Large intestine (tissue), 3 donors: ENCODE results near the gene SSBP3. TPM values are rescaled to one million over a fixed set of nuclear protein-coding genes. Genes with fewer than 3 reads are reported as not detected.

ENCODE experiments used
- DNase-seq, 2 donors: peaks; one replicate each; pipeline versions ENCODE4 v3.0.0 to v3.0.0-alpha.2; 2013
- H3K27ac ChIP-seq: one replicate; pipeline ENCODE4 v1.5.1; 2013; ENCODE audit warnings: low read length
- H3K27me3 ChIP-seq: 2 replicates; pipeline ENCODE4 v1.6.1; 2013; ENCODE audit warnings: low read length; ENCODE audit not compliant: control insufficient read depth, insufficient read depth
- H3K36me3 ChIP-seq: 2 replicates; pipeline ENCODE4 v1.6.1; 2013; ENCODE audit warnings: low read length; ENCODE audit not compliant: control insufficient read depth, insufficient read depth
- H3K4me1 ChIP-seq: one replicate; pipeline ENCODE4 v1.6.1; 2013; ENCODE audit warnings: low read length; ENCODE audit not compliant: control insufficient read depth, insufficient read depth
- H3K4me3 ChIP-seq: one replicate; pipeline ENCODE4 v1.5.1; 2013; ENCODE audit warnings: low read length
- H3K9me3 ChIP-seq: one replicate; pipeline ENCODE4 v1.6.1; 2013; ENCODE audit warnings: mild to moderate bottlenecking, low read depth, low read length, moderate library complexity; ENCODE audit not compliant: control insufficient read depth
- WGBS: methylation state at CpG from one replicate; pipeline ENCODE4 v1.1.5; 2013; ENCODE audit warnings: low lambda C conversion rate; ENCODE audit not compliant: insufficient coverage; 5-methylcytosine and 5-hydroxymethylcytosine counted together
- polyA plus RNA-seq: library from polyadenylated mRNA; unstranded; fragments of 120-200 nt; gene quantifications from one replicate; pipeline ENCODE4 v1.2.1, GENCODE V29; 2013

Gene SSBP3
- polyA plus RNA-seq, 1 donor, result 48.2 TPM

DNA sequence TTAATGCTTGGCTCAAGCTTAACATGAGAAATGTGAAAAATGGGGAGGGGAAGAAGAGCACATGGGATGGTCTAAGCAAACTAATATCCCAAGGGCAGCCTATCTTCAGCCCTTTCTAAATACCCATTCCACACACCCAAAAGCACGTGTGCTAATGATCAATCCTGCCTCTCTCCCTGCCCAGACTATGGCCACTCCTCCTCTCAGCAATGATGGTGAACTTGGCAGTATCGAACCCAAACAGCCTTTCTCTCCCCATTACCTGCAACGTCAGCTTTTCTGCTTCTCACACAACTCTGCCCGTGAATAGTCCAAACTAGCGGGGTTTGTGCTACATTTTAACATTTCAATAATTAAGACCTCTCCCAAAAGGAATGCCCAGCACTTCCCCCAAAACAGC lies 41.6 kb downstream of the SSBP3 start:
- H3K4me1 ChIP-seq, result peaks cover 12% of the 10 kb centered on the region

DNA sequence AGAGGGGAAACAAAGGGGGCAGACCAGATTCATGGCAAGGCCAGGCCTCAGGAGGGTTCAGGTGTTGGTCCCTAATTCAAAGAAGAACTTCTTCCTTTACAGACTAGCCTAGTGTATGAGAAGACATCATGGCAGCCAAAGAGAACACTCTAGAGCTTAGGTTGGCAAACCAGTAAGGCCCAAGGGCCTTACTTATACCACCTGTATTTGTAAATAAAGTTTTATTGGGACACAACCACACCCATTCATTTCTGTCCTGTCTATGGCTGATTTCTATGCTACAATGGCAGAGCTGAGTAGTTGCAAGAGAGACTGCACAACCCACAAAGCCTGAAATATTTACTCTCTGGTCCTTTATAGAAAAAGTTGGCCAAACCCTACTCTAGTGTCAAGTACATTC lies 42.3 kb downstream of the SSBP3 start:
- H3K9me3 ChIP-seq, result no peaks in the 10 kb centered on the region
- no peak for DNase-seq
- no peaks in the 10 kb centered on the region for H3K27me3 ChIP-seq
- no peak overlapping the region for H3K27ac ChIP-seq
- no peak overlapping the region for H3K4me3 ChIP-seq
- peaks cover 12% of the 10 kb centered on the region for H3K4me1 ChIP-seq
- H3K36me3 ChIP-seq, result peaks cover 6% of the 10 kb centered on the region

More for the DNA sequence above, 41.6 kb downstream of the SSBP3 start:
- 40% methylated on average over 1 of the region's 5 CpGs for WGBS
- Histone ChIP-seq H3K9me3 (no peaks in the 10 kb centered on the region), H3K36me3 (peaks cover 6% of the 10 kb centered on the region), H3K27me3 (no peaks in the 10 kb centered on the region), H3K27ac (no peak overlapping the region), H3K4me3 (no peak overlapping the region)
- no peak for DNase-seq

DNA sequence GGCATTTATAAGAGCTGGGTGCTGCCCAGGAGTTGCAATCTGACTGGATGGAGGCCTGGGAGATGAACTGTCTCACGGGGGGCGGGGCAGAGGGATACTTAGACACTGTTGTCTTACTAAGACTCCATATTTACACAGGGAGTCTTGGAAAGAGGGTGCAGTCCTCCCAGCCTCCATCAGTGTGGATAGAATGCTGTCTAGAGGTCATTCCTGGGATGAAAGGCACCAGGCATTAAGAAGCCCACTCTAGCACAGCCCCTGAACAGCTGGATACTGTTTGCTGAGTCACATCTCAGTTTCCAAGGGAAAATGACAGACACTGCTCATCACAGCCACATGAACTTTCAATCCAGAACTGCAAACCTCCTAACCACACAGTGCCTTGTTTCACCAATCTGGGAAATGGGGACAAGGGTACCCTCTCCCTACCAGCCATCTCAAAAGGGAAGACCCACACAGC lies 43.3 kb downstream of the SSBP3 start:
- no peak for DNase-seq
- WGBS, result no CpG with 5 or more reads among the region's 2 CpGs
- Histone ChIP-seq H3K9me3 (no peaks in the 10 kb centered on the region), H3K4me1 (peaks cover 12% of the 10 kb centered on the region), H3K36me3 (peaks cover 11% of the 10 kb centered on the region), H3K27me3 (no peaks in the 10 kb centered on the region), H3K27ac (no peak overlapping the region), H3K4me3 (no peak overlapping the region)

DNA sequence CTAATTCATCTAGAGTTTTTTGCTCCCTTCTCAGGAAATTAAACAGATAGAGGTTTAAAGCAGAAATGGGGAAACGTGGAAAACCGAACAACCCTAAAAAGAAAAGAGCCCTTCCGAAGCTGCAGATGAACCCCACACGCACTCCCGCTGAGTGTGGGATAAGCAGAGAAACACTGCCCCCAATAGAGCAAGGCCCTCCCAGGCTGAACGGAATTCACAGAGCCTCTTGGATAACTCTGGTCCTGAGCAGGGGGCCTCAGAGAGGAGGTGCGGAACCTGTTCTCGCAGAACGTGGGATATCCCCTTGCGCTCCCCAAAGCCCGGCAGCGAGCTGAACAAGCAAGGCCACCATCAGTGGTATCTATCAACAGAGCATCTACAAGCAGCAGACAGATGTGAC lies 44.9 kb downstream of the SSBP3 start:
- H3K4me3 ChIP-seq, result no peak overlapping the region
- H3K9me3 ChIP-seq, result no peaks in the 10 kb centered on the region
- peaks cover 20% of the 10 kb centered on the region for H3K4me1 ChIP-seq
- DNase-seq, result no peak
- WGBS, result no CpG with 5 or more reads among the region's 12 CpGs
- no peak overlapping the region for H3K27ac ChIP-seq
- no peaks in the 10 kb centered on the region for H3K27me3 ChIP-seq
- peaks cover 16% of the 10 kb centered on the region for H3K36me3 ChIP-seq

DNA sequence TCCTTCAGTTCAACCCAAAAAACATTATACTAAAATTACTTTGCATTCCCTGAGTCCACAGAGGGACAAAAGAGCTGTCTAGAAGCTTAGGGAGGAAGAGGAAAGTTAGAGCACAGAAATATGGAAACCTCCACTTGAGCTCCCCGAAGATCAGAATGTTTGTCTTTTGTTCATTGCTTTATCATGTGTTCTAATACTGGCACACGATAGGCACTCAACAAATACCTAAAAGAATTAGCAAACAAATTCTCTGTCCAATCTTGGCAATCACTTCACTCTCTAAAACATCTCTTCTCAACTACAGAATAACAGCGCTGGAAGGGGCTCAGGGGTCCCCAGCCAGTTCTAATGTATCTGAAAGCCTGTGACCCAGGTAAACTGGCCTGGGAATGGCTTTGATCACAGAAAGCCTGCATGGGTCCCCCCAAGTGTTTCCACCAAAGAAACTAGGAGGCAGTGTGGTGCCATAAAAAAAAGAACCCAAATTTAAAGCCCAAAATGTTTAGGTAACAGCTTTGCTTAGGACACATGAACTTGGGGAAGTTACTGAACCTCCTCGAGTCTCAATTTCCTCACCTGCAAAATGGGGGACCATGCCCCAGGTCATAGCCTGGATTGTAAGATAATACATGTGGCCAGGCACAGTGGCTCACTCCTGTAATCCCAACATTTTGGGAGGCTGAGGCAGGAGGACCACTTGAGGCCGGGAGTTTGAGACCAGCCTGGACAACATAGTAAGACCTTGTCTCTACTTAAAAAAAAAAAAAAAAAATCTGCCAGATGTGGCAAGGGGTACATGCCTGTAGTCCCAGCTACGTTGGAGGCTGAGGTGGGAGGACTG lies 45.8 kb downstream of the SSBP3 start:
- DNase-seq, result no peak
- peaks cover 23% of the 10 kb centered on the region for H3K4me1 ChIP-seq
- H3K27ac ChIP-seq, result no peak overlapping the region
- H3K4me3 ChIP-seq, result no peak overlapping the region
- peaks cover 16% of the 10 kb centered on the region for H3K36me3 ChIP-seq
- no peaks in the 10 kb centered on the region for H3K27me3 ChIP-seq
- no CpG with 5 or more reads among the region's 6 CpGs for WGBS
- H3K9me3 ChIP-seq, result no peaks in the 10 kb centered on the region

DNA sequence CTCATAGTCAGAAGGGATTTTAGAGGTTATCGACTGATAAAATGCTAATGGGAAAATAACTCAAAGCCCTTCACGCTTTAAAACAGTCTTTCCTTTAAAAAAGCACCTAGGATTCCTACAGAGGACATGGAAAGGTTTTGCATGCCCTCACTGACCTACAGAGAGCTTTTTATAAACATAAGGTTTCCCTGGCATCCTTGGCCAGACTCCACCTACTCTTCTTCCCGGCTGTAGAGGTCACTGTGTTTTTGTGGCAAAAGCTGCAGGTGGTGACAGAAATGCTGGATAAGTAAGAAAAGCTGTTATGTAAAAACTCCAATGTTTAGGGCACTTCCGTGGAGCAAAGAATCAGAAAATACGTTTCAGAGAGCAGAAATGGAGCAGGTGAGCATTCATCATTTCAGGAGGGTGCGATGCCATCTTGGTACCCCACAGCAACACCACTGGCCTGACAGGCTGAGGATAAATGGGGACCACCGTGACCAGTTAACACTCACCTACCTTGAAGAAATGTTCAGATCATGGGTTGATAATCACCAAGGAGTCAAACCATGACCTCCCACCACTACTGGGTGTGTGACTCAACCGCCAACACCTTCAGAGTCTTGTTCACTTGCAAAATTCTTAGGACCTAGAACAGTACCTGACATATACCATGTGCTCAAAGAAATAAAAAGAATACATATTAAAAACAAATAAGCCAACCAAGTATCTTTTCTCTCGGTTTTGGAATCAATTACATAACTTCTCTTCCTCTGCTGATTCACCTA lies 46.6 kb downstream of the SSBP3 start:
- Histone ChIP-seq H3K4me1 (peaks cover 28% of the 10 kb centered on the region), H3K4me3 (no peak overlapping the region), H3K27ac (no peak overlapping the region), H3K36me3 (peaks cover 16% of the 10 kb centered on the region), H3K9me3 (no peaks in the 10 kb centered on the region), H3K27me3 (no peaks in the 10 kb centered on the region)
- DNase-seq, result no peak
- 80% methylated on average over 4 of the region's 9 CpGs for WGBS

DNA sequence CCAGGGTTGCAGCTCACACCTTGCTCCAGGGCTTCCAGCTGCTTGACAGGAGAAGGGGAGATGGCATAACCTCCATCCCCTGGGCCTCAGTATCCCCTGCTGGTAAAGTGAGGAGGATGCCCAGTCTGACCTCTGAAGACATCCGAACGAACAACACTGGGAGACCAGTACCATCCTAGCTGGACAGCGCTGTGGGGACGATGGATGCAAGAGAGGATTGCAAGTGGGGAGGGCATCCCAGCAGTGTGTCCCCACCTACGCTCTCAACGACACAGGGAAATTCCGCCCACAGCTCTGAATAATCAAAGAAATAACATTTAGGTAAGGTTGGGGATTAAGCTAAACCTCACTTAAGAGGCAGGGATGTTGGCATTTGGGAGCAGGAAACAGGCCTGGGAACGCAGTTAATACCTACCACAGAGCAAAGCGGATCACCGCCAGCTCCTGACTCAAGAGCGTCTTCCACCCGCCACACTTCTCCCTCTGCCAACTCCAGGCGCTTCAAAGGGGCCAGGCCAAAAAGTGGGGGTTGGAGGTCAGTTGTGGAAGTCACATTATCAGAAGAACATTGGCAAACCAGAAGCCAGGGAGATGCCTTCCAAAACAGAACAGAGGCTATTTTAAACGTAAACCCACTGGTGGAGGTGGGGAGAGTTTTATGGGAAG lies 47.6 kb downstream of the SSBP3 start:
- no peak for DNase-seq
- no peak overlapping the region for H3K4me3 ChIP-seq
- H3K9me3 ChIP-seq, result no peaks in the 10 kb centered on the region
- no peaks in the 10 kb centered on the region for H3K27me3 ChIP-seq
- H3K4me1 ChIP-seq, result peaks cover 35% of the 10 kb centered on the region
- peaks cover 16% of the 10 kb centered on the region for H3K36me3 ChIP-seq
- no peak overlapping the region for H3K27ac ChIP-seq
- no CpG with 5 or more reads among the region's 14 CpGs for WGBS

DNA sequence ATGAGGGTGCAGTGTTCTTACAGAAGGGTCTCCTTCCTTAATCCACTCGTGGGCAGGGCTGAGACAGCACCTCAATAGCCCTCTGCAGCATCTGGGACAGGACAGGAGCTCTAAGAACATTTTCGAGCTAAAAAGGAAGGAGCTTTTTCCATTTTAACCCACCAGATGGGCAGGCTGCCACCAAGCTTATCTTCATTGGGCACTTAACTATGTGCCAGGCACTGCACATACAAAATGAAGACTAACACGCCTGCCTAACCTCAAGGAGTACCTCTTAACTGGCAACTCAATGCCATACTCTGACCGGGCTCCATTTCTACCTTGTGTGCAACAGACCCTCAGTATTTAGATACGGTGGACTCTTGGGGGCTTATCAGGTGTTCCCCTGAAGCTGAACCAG lies 48.2 kb downstream of the SSBP3 start:
- no CpG with 5 or more reads among the region's 5 CpGs for WGBS
- Histone ChIP-seq H3K27me3 (no peaks in the 10 kb centered on the region), H3K9me3 (no peaks in the 10 kb centered on the region), H3K36me3 (peaks cover 16% of the 10 kb centered on the region), H3K27ac (no peak overlapping the region), H3K4me1 (peaks cover 35% of the 10 kb centered on the region), H3K4me3 (no peak overlapping the region)
- DNase-seq, result no peak

DNA sequence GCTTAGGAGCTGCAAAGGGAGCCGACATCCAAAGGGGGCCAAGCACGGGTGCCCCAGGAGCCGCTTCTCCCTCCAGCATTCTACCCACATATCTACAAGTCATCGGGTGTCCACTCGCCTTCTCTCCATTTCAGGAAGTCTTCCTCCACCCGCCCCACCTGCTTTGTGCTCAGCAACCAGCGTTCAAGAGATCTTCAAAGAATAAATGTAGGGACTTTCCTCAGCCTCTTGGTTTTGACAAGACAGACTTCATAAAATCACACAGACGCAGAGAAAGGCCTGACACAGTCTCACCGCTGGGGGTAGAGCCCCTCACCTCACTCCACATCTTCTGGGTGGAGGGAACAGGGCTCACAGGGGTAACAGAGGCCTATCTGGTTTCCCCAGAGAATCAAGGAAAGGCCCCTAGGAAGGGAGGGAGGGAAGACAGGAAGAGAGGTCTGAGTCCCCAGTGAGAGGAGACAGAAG lies 49.5 kb downstream of the SSBP3 start:
- no peaks in the 10 kb centered on the region for H3K9me3 ChIP-seq
- WGBS, result 53% methylated on average over 3 of the region's 9 CpGs
- peak overlapping the region; percentile 56 for H3K27ac ChIP-seq
- no peaks in the 10 kb centered on the region for H3K27me3 ChIP-seq
- peak overlapping the region; percentile 38 for H3K4me3 ChIP-seq
- H3K36me3 ChIP-seq, result peaks cover 16% of the 10 kb centered on the region
- peaks cover 35% of the 10 kb centered on the region for H3K4me1 ChIP-seq
- peak in 1 of 2 donors; percentile 37 for DNase-seq

DNA sequence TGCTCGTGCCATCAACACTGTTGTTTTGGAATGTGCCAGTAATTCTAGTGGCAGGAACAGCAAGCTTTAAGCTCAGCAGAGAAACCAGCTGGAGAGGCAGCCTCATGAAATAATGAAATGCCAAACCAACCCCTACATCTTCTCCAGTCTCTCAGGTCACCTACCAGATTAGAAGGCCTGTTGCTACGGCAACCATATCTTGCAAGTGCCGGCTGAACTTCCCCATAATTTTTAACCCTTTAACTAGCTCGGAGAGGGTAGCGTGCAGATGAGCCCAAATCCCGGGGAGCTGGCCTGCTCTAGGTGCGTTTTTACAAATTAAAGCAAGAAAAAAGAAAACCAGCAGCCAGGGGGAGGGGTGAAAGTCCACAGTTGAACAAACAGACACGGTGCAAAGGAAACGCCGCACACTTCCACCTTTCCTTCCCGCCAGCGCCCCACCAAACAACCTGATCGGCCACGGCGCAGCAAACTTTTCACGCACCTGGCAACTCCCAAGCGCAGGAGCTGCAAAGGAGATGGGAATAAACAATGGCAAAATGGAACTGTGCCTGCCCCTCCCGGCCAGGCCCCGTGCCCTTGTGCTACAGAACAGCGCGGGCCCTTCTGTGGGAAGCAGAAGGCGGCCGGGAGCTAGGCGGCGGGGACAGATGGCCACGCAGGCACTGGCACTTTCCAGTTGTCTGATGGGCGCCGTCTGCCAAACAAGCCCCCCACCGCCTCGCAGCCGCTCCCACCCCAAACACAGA lies 50.1 kb downstream of the SSBP3 start:
- Histone ChIP-seq H3K4me3 (peak overlapping the region; percentile 38), H3K4me1 (peaks cover 35% of the 10 kb centered on the region), H3K27ac (peak overlapping the region; percentile 56), H3K36me3 (peaks cover 16% of the 10 kb centered on the region), H3K27me3 (no peaks in the 10 kb centered on the region), H3K9me3 (no peaks in the 10 kb centered on the region)
- peak in 1 of 2 donors; percentile 80 for DNase-seq
- no CpG with 5 or more reads among the region's 31 CpGs for WGBS
